GM04503 (cell line): ENCODE results near the gene RELL1.
"Not testable (repeated sequence)": the region's sequence is repeated elsewhere in the genome, so short reads cannot be mapped to it uniquely, and the experiment has no call there.

ENCODE experiments used
- DNase-seq: peaks from one replicate; pipeline ENCODE4 v3.0.0-alpha.2; 2012; ENCODE audit warnings: low read depth

RELL1 gene

DNA sequence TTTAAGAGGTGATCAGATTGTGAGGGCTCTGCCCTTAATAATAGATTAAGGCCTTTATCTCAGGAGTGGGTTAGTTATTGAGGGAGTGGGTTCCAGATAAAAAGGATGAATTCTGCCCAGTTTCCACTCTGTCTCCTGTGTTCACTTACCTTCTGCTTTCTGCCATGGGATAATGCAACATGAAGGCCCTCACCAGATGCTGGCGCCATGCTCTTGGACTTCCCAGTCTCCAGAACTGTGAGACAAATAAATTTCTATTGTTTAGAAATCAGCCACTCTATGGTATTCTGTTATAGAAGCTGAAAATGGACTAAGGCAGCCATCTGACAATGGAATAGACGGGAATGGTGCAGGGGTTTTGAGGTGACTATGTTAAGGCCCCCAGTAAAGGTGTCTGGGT, 6.9 kb upstream of the RELL1 start:
- no peak for DNase-seq

DNA sequence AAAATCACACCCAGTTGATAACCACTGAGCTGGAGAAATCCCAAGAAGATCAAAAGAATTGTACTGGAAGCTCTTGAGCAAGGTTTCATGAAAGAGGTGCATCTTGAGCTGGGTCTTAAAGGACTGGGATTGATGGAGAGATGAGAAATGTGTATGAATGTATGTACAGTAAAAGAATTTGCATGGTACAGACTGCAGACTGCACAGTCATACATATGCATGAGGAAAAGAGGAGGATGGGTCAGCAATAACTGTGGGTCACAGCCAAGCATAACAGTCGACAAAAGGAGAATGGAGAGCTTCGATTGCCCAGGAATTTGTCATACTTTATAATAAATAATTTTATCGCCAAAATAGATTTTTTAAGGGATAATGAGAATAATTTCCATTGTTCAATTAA, 4.8 kb upstream of the RELL1 start:
- no peak for DNase-seq

DNA sequence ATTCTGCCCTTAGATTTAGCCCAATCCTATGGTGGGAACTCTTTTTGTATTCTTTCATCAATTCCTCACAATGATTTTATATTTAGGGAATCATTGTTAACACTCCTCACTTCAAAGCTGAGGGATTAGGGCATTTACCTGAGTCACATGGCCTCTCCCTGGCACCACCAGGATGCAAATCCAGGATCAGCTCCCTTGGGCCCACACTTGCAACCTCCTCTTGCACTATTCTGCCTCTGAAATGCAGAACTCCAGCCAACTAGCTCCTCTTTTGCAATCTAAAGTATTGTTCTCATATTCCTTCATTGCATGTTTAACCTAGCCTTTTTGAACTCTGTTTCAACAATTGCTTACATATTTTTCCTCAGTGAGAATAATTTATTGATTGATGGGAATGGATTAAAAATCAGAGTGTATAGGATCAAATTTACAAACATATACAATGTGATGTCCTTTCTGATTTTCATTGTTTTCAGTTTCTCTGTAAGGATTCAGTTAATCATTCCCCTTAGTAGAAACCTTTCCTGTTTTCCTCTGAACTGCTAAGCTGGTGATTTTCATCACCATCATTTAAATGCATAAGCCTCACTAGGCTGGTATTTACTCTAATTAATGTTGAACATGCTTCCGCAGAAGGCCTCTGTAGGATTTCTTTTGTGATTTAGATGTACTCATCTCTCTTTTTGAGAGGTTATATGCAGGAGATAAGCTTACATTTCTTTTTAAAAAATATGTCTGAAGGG, 3.3 kb upstream of the RELL1 start:
- no peak for DNase-seq

- DNase-seq = no peak
Measured at GRCh38 chr4:37687681-37688080, 1.5 kb upstream of the RELL1 start.

DNA sequence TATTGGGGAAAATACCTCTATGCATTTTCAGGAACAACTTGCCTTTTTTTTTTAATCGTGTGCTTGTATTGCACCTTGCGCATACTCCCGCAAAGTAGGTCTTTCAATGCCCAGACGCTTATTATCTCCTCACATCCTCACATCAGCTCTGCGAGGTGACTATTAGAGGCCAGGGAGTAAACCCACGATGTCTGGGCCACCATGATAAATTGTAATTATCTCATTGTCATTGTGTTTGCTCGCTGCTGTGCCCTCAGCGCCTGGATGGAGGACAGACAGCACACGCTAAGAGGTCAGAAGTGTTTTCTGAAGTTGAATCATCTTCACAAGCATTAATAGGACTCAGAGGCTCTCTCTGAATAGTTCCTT, 1.0 kb upstream of the RELL1 start:
- no peak for DNase-seq

DNA sequence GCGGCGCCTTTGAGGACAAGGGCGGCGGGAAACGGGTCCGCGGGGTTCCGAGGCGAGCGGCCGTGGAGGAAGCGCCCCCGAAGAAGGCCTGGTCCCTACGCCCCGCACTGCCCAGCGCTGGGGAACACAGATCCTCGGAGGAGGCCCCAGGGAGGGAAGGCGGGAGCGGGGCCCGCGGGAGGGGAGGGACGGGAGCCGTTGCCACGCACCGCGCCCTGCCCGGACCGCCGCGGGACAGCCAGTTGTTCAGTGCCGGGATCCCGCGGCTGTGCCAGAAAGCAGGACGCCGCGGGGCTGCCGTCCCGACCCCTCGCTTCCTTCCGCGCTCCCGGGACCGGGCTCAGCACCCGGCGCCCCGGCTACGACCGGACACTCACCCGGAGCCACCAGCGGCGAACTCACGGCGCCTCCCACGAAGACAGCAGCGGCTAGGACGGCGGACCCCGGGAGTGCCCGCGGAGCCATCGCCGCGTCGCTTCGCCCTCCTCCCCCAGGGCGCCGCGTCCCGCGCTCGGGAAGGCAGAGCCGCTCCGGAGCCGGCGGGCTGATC, 278 bp downstream of the RELL1 start:
- no peak for DNase-seq

DNA sequence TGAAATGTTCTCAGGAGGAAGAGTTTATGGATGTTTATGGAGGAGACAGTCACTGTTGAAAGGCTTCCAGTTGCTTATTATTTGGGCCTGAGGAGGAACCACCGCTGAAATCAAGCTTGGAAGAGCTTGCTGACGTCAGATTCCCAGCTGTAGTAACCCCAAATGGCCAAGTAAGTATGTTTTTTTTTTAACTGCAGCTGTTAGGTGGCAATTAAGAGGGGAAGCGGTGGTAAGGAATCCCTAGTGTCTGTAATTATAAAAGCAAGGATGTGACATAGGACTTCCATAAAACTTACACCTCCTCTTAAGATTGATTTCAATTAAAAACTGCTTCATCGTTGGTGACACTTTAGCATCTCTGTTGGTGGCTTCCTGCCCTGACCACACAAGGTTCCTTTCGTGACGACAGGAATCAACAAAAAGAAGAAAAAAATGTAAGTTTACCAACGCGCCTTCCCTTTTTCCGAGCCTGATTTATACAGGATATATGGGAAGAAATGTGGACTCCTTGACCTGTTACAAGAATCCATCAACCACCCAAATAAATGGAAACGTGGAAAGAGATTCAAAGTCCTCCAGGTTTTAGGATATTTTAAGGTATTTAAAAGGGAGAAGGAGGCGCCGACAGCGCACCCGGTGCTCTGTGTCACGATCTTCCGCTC, 884 bp downstream of the RELL1 start:
- no peak for DNase-seq

- DNase-seq = no peak
Measured at GRCh38 chr4:37684154-37684553, 2.0 kb downstream of the RELL1 start.

GRCh38 chr4:37682701-37683401, 3.3 kb downstream of the RELL1 start:
- DNase-seq = no peak

DNA sequence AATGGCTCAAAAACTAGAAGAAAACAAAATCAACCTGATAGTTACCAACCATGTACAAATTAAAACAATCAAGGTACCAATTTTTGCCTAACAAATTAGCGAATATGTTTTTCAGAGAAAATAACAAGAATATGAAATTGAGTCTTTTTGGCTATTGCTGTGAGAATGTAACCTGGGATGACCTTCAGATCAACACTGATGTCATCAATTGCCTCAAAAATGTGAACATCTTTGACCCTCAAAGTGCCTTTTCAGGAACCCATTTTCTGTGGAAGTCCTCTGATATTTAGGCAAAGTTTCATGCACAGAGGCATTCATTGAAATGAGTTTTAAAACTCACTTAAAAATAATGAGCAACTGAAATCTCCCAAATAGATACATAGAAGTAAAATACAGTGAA, 6.1 kb downstream of the RELL1 start:
- DNase-seq = no peak

GRCh38 chr4:37679301-37679700, 6.9 kb downstream of the RELL1 start:
- DNase-seq = no peak

DNA sequence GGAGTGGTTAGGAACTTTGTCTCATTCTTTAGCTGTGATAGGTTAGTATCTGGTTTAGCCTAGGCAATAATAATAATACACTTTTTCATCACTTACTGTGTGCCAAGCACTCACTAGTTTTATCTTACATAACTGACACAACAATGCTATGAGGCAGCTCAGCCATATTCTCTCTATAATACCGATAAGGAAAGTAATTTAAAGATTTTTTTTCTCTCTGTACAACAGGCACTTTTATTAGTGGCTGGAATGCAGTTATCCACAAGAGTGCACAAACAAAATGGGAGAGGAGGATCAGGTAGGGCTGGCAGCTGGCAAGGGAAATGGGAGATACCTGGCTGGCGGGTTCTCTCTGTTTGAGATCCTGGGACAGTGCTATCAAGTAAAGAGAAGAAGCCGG, 7.6 kb downstream of the RELL1 start:
- DNase-seq = no peak

GRCh38 chr4:37675587-37676290, 10.4 kb downstream of the RELL1 start:
- no peak for DNase-seq

DNA sequence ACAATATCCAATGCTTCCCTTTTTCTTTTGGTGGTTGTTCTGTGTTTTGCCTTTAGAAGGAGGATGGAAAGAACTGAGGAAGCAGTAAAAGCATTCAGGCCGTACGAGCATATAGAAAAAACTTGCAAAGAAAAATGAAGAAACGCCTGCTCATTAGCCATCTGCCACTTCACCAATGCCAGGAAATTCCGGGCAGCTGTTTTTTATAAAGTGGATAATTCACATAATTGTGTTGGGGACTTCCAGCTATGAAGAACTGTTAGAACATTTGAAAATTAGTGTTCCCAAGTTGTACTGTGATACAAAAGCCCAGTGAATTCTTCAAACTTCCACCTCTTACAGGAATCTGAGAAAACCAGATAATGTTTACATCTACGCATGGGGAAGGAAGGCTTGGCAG, 11.7 kb downstream of the RELL1 start:
- DNase-seq = no peak

GRCh38 chr4:37673538-37674192, 12.5 kb downstream of the RELL1 start:
- DNase-seq = no peak

GRCh38 chr4:37671072-37671471, 15.1 kb downstream of the RELL1 start:
- no peak for DNase-seq

DNA sequence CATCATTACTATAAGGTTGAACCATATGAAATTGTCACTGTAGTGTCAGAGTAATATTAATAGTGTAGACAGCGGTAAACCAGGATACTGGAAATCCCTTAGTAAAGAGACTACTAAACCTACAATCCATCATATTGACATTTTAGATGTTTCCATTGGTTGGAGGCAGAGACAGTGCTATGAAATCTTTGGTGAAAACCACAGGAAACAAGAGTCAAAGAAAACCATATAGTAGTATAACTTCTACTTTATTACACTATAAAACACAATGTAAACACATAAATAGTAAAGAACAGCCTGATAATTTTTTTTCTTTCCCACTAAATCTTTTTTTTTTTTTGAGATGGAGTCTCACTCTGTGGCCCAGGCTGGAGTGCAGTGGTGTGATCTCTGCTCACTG, 15.9 kb downstream of the RELL1 start:
- no peak for DNase-seq

DNA sequence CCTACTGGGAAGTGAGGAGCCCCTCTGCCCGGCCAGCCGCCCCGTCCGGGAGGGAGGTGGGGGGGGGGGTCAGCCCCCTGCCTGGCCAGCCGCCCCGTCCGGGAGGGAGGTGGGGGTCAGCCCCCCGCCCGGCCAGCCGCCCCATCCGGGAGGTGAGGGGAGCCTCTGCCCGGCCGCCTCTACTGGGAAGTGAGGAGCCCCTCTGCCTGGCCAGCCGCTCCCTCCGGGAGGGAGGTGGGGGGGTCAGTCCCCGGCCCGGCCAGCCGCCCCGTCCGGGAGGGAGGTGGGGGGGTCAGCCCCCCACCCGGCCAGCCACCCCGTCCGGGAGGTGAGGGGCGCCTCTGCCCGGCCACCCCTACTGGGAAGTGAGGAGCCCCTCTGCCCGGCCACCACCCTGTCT, 17.1 kb downstream of the RELL1 start:
- DNase-seq = not testable (repeated sequence)

- DNase-seq = no peak
Measured at GRCh38 chr4:37667197-37668100, 18.7 kb downstream of the RELL1 start.

DNA sequence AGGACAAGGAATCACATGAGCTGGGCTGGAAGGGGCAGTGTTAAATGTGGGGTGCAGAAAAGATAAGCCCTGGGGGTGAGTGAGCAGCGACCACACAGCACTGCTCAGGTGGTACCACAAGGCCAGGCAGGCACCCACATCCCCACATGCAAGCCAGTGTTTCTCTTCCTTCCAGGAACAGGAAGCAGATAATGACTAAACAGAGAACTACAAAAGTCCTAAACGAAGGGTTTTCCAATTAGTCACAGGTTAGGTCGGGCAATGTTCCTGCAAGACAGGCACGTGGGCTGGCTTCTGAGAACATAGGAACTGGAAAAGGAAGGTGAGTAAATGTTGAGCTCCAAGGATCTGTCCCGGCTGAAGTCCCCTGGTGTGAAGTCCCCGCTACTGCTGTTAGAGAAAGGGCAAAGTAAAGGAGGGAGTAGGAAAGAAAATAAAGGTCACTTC, 19.5 kb downstream of the RELL1 start:
- no peak for DNase-seq
